SK-N-SH treated with all-trans-retinoic acid at 6 μM for 48 hours (cell line): Measurements from ENCODE around the gene ZG16.

Experiments used
- GLIS3 ChIP-seq: fragments of 250-450 bp; sonication (Bioruptor Pico); IDR thresholded peaks from 2 replicates; pipeline ENCODE4 v1.5.0; 2020; ENCODE audit warnings: mild to moderate bottlenecking, moderate library complexity
- POU6F1 ChIP-seq: fragments of 250-450 bp; sonication (Bioruptor Pico); IDR thresholded peaks from 2 replicates; pipeline ENCODE4 v1.8.0; 2021; ENCODE audit warnings: low read depth, mild to moderate bottlenecking, moderate library complexity, borderline replicate concordance
- PPARA ChIP-seq: fragments of 250-450 bp; sonication (Bioruptor Pico); IDR thresholded peaks from 2 replicates; pipeline ENCODE4 v1.5.0; 2020; ENCODE audit warnings: mild to moderate bottlenecking, borderline replicate concordance
- RARB ChIP-seq: fragments of 250-450 bp; sonication (Bioruptor Pico); IDR thresholded peaks from 2 replicates; pipeline ENCODE4 v1.8.0; 2021; ENCODE audit warnings: mild to moderate bottlenecking, moderate library complexity
- ZFP3 ChIP-seq: fragments of 250-450 bp; sonication (Bioruptor Pico); IDR thresholded peaks from 2 replicates; pipeline ENCODE4 v1.5.0; 2020; ENCODE audit warnings: mild to moderate bottlenecking, moderate library complexity
- TF ChIP-seq, protein P1 (sequence below): fragments of 250-450 bp; sonication (Bioruptor Pico); IDR thresholded peaks from 2 replicates; pipeline ENCODE4 v1.5.1; 2020; ENCODE audit warnings: low read depth, mild to moderate bottlenecking, moderate library complexity

DNA sequence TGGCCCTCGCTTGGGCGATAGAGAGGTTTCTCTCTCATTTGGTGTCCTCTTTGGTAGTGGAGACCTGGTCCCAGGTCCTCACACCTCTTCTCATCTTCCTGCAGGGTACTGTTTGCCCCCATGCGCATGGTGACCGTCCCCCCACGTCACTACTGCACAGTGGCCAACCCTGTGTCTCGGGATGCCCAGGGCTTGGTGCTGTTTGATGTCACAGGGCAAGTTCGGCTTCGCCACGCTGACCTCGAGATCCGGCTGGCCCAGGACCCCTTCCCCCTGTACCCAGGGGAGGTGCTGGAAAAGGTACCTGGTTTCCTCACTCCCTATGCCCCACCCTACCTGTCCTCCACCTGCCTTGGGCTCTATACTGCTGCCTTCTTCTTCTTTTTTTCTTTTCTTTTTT lies 52.7 kb downstream of the ZG16 start:
- TF ChIP-seq, protein P1, sequence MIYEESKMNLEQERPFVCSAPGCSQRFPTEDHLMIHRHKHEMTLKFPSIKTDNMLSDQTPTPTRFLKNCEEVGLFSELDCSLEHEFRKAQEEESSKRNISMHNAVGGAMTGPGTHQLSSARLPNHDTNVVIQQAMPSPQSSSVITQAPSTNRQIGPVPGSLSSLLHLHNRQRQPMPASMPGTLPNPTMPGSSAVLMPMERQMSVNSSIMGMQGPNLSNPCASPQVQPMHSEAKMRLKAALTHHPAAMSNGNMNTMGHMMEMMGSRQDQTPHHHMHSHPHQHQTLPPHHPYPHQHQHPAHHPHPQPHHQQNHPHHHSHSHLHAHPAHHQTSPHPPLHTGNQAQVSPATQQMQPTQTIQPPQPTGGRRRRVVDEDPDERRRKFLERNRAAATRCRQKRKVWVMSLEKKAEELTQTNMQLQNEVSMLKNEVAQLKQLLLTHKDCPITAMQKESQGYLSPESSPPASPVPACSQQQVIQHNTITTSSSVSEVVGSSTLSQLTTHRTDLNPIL, result no peak
- no peak for TF ChIP-seq PPARA (CRISPR knock-in tag)
- no peak for TF ChIP-seq GLIS3 (CRISPR knock-in tag)
- TF ChIP-seq RARB (CRISPR knock-in tag), result no peak
- TF ChIP-seq POU6F1 (CRISPR knock-in tag), result no peak
- no peak for TF ChIP-seq ZFP3 (CRISPR knock-in tag)
